NCI-H748 (cell line): ENCODE measurements around the gene RBMY1F.
"Not testable (repeated sequence)": the region's sequence is repeated elsewhere in the genome, so short reads cannot be mapped to it uniquely, and the experiment has no call there.

Experiments
- DNase-seq: peaks from one replicate; lab custom pipeline; 2025; ENCODE audit not compliant: unreplicated experiment; lab: John Stamatoyannopoulos, UW

Gene RBMY1F

DNA sequence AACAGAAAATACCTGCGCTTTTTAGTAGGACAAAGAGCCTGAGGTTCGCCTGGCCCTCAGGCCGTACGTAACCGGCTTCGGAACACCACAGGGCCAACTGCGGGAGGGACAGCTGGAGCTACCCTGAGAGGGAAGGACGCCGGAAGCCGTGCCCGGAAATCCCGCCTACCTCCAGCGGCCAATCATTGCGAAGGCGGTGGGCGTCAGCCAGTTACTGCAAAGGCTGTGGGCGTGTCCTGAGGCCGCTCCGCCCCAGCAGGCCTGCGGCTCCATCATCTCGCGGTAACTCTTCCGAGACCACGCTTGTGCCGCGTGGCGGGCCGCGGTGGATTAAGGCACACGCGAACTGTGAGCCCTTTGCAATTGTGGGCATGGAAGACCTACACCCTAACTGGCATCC is at the start of gene RBMY1F:
TSS of gene RBMY1F (minus strand) at position 101 of the 400 bp plus-strand sequence. CDS start 1,954 bp downstream, outside the sequence.
- not testable (repeated sequence) for DNase-seq

DNA sequence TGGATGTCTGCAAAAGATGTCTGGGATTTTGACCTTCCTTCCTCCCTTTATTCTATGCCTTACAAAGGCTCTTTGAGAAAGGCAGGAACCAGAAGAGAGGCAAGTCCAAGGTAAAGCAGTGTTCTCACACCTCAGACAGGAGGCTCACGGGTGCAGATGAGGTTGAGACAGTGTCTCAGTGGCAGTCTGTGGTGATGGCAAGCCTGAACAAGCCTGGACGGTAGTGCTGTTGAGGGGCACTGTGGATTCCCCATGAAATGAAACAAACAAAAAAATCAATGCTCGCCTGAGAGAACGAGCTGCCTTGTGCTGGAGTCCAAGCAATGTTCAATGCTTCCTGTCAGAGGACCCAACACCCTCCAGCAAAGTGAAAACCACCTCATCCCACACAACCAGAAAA is 31.6 kb downstream of the RBMY1F start:
- not testable (repeated sequence) for DNase-seq

DNA sequence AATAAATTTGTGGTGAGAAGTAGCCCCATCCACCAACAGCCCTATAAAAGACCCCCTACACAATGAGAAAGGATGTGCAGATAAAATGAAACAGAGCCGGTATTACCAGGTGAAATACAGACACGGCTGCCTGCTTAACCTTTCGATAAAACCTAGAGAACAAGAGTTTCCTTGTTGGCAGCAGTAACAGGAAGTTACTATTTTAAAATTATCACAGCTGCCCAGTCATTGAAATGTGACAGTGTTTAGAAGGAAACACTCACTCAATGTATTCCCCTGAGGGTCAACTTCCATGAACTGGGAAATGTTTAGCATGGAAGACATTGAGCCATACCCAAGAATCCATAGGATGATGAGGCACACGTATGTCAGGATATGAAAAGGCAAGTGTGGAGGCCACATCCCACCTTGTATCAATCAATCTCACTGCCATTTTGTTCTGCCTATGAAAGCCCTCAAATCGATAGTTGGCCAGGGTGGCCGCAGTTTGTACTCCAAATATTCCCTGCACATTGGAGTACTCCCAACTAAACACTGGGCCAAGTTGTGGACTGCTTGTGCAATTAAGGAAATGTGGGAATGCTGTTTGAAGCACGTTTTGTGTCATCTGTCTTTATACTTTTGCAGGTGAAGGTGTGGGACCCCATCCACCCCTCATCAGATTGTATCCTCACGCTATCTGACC is 41.6 kb downstream of the RBMY1F start:
- DNase-seq, result not testable (repeated sequence)

DNA sequence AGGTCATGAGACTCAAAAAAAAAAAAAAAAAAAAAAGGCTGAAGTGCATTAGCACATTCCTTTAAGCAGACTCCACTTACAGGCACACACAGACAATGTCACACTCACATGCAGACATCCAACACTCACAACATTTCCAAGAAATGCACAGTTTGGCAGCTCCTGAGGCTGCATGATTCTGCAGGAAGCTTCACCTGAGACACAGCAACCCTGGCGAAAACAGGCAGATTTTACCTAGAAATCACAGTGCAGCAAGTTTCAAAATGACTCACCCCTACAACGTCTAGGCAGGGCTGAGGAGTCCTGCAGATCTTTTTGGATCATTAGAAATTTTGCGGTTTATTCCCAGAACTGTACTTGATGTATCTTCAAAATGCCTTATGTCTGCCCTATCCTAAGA is 48.0 kb downstream of the RBMY1F start:
- not testable (repeated sequence) for DNase-seq

DNA sequence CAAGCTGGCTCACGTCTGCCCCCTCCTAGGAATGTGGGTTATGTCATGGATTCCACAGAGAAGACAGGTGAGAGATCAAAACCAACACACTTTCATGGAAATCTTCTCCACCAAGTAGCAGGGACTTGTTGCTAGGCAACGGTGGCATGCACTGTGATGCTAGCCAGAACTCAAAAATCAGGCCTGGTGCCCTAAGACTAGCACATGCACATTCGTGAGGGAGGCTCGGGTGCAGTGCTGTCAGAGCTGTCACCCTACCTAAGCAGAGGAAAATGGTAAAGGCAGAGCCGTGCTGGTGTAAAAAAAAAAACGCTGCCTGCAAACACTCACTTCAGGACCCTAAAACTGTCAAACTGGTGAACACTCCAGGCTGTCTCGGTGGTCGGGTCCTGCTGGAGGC is 52.2 kb downstream of the RBMY1F start:
- DNase-seq, result not testable (repeated sequence)
